Measurements from ENCODE around the gene AFTPH.

Gene AFTPH

DNA sequence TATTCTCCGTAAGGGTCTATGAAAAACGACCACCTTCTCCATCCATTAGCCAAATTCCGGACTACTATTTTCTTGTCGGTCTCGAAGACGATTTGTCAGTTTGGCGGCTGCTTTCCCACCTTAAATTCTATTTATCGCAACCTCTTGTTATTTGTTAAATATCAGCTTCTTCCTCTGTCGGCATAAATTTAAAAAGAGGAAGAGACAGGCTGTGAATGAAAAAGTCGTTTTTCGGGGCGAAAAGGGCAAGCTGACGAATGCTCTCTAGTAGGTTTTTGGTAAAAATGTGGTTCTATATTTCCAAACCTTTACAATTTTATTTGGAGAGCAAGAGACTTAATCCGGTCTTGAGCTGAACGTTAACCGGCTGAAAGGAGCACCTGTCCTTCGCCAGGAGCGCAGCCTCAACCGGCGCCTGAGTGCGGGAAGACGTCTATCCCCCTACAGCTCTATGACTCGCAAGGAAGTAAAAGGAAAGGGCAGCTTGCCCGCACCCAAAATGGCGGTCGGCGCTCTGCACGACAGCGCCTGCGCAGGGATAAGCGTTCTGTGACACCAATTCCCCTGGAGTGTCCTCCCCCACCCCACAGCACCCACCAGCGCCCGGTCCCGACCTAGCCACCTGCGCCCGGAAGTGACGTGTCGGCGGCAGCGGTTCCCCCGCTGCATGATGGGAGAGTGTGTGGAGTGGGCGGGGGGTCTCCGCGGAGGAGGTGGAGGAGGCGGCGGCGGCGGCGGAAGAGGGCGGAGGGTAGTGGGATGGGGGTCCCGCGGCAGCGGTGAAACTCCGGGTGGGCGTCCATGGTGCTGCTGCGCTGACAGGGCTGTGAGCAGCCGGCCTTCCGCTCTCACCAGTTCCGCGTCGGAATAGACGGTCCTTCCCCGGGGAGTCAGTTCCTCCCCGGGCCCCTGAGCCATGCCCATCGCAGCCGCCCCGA lies at the start of gene AFTPH (continued):
- TF ChIP-seq, protein P1, sequence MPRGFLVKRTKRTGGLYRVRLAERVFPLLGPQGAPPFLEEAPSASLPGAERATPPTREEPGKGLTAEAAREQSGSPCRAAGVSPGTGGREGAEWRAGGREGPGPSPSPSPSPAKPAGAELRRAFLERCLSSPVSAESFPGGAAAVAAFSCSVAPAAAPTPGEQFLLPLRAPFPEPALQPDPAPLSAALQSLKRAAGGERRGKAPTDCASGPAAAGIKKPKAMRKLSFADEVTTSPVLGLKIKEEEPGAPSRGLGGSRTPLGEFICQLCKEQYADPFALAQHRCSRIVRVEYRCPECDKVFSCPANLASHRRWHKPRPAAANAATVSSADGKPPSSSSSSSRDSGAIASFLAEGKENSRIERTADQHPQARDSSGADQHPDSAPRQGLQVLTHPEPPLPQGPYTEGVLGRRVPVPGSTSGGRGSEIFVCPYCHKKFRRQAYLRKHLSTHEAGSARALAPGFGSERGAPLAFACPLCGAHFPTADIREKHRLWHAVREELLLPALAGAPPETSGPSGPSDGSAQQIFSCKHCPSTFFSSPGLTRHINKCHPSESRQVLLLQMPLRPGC (tag by site-specific recombination; IDR thresholded peaks at IDR 0.05): no peak
- no peak for TF ChIP-seq ZNF555 (tag by site-specific recombination; conservative IDR thresholded peaks at IDR 0.05)
- TF ChIP-seq, protein P2, sequence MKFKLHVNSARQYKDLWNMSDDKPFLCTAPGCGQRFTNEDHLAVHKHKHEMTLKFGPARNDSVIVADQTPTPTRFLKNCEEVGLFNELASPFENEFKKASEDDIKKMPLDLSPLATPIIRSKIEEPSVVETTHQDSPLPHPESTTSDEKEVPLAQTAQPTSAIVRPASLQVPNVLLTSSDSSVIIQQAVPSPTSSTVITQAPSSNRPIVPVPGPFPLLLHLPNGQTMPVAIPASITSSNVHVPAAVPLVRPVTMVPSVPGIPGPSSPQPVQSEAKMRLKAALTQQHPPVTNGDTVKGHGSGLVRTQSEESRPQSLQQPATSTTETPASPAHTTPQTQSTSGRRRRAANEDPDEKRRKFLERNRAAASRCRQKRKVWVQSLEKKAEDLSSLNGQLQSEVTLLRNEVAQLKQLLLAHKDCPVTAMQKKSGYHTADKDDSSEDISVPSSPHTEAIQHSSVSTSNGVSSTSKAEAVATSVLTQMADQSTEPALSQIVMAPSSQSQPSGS (tag by site-specific recombination; IDR thresholded peaks at IDR 0.05; ENCODE audit: low read depth): no peak
- TF ChIP-seq, protein P3, sequence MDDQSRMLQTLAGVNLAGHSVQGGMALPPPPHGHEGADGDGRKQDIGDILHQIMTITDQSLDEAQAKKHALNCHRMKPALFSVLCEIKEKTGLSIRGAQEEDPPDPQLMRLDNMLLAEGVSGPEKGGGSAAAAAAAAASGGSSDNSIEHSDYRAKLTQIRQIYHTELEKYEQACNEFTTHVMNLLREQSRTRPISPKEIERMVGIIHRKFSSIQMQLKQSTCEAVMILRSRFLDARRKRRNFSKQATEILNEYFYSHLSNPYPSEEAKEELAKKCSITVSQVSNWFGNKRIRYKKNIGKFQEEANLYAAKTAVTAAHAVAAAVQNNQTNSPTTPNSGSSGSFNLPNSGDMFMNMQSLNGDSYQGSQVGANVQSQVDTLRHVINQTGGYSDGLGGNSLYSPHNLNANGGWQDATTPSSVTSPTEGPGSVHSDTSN (CRISPR knock-in tag; IDR thresholded peaks at IDR 0.05): no peak
- peak; percentile 53 for TF ChIP-seq KLF1 (tag by site-specific recombination; IDR thresholded peaks at IDR 0.05)
- TF ChIP-seq, protein P4, sequence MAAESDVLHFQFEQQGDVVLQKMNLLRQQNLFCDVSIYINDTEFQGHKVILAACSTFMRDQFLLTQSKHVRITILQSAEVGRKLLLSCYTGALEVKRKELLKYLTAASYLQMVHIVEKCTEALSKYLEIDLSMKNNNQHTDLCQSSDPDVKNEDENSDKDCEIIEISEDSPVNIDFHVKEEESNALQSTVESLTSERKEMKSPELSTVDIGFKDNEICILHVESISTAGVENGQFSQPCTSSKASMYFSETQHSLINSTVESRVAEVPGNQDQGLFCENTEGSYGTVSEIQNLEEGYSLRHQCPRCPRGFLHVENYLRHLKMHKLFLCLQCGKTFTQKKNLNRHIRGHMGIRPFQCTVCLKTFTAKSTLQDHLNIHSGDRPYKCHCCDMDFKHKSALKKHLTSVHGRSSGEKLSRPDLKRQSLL (tag by site-specific recombination; IDR thresholded peaks at IDR 0.05): peak; percentile 91
- peak; percentile 84 for TF ChIP-seq ZNF423 (tag by site-specific recombination; IDR thresholded peaks at IDR 0.05)
- TF ChIP-seq, protein P5, sequence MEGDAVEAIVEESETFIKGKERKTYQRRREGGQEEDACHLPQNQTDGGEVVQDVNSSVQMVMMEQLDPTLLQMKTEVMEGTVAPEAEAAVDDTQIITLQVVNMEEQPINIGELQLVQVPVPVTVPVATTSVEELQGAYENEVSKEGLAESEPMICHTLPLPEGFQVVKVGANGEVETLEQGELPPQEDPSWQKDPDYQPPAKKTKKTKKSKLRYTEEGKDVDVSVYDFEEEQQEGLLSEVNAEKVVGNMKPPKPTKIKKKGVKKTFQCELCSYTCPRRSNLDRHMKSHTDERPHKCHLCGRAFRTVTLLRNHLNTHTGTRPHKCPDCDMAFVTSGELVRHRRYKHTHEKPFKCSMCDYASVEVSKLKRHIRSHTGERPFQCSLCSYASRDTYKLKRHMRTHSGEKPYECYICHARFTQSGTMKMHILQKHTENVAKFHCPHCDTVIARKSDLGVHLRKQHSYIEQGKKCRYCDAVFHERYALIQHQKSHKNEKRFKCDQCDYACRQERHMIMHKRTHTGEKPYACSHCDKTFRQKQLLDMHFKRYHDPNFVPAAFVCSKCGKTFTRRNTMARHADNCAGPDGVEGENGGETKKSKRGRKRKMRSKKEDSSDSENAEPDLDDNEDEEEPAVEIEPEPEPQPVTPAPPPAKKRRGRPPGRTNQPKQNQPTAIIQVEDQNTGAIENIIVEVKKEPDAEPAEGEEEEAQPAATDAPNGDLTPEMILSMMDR (tag by site-specific recombination; IDR thresholded peaks at IDR 0.05): peak; percentile 39
- no peak for TF ChIP-seq ZNF571 (tag by site-specific recombination; IDR thresholded peaks at IDR 0.05)
- TF ChIP-seq ZNF311 (tag by site-specific recombination; IDR thresholded peaks at IDR 0.05; ENCODE audit: borderline replicate concordance): no peak
- TF ChIP-seq ZBTB8A (tag by site-specific recombination; IDR thresholded peaks at IDR 0.05): peak; percentile 31; the same call in 1 of the 2 replicates
- no peak for TF ChIP-seq ZNF426 (tag by site-specific recombination; IDR thresholded peaks at IDR 0.05)
- peak; percentile 73; the same call in 1 of the 2 replicates for TF ChIP-seq KLF9 (tag by site-specific recombination; IDR thresholded peaks at IDR 0.05; ENCODE audit: low read depth)
- TF ChIP-seq ZNF791 (tag by site-specific recombination; IDR thresholded peaks at IDR 0.05): no peak
- TF ChIP-seq OVOL3 (tag by site-specific recombination; IDR thresholded peaks at IDR 0.05): 0 out of 2 replicates have a peak, but pooled peaks have one; percentile 7
- TF ChIP-seq YY2 (tag by site-specific recombination; IDR thresholded peaks at IDR 0.05): 0 out of 2 replicates have a peak, but pooled peaks have one; percentile 54
- peak; percentile 81 for TF ChIP-seq ZEB2 (tag by site-specific recombination; IDR thresholded peaks at IDR 0.05)
- peak; percentile 53 for TF ChIP-seq KLF8 (tag by site-specific recombination; IDR thresholded peaks at IDR 0.05)
- TF ChIP-seq KLF10 (tag by site-specific recombination; IDR thresholded peaks at IDR 0.05): no peak
- TF ChIP-seq SP3 (tag by site-specific recombination; IDR thresholded peaks at IDR 0.05): peak; percentile 89
- TF ChIP-seq ZNF37A (tag by site-specific recombination; IDR thresholded peaks at IDR 0.05): no peak
- no peak for TF ChIP-seq ZNF707 (tag by site-specific recombination; IDR thresholded peaks at IDR 0.05)
- TF ChIP-seq ZFP41 (tag by site-specific recombination; IDR thresholded peaks at IDR 0.05; ENCODE audit: borderline replicate concordance): no peak
- TF ChIP-seq TRIM28 (IDR thresholded peaks at IDR 0.05; ENCODE audit: borderline replicate concordance, low read length): no peak
- TF ChIP-seq MZF1 (tag by site-specific recombination; IDR thresholded peaks at IDR 0.05; ENCODE audit: borderline replicate concordance): no peak
- TF ChIP-seq ZNF776 (tag by site-specific recombination; IDR thresholded peaks at IDR 0.05; ENCODE audit: borderline replicate concordance): no peak
- TF ChIP-seq ZXDB (tag by site-specific recombination; IDR thresholded peaks at IDR 0.05): peak; percentile 50; the same call in 1 of the 2 replicates
- TF ChIP-seq ZNF24 (tag by site-specific recombination; IDR thresholded peaks at IDR 0.05): no peak
- peak; percentile 89 for TF ChIP-seq SP2 (tag by site-specific recombination; IDR thresholded peaks at IDR 0.05)
- 0 out of 2 replicates have a peak, but pooled peaks have one; percentile 55 for TF ChIP-seq ZFP37 (tag by site-specific recombination; IDR thresholded peaks at IDR 0.05)
- no peak for TF ChIP-seq GLI4 (tag by site-specific recombination; IDR thresholded peaks at IDR 0.05)
- no peak for TF ChIP-seq ZNF114 (tag by site-specific recombination; IDR thresholded peaks at IDR 0.05)
